Measurements from ENCODE around the gene ARHGAP44.

DNA sequence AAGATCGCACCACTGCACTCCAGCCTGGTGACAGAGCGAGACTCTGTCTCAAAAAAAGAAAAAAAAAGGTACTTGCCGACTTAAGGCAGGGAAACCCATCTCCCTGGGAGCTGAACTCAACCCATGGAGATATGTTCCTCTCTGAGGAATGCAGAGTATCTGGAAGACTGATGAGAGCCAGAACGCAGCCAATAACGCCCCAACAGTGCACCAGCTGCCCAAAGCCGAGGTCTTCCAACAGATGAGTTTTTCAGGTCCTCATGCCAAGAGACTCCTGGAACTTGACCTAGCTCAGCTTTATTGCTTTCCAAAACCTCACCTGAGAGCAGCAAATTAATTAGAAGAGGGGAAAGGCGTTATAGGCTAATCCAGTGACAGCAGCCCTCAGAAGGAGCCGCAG lies 219.2 kb downstream of the ARHGAP44 start:
- TF ChIP-seq TAF1 (IDR thresholded peaks at IDR 0.05; ENCODE audit: low read depth, low read length) = no peak
- TF ChIP-seq, protein P1, sequence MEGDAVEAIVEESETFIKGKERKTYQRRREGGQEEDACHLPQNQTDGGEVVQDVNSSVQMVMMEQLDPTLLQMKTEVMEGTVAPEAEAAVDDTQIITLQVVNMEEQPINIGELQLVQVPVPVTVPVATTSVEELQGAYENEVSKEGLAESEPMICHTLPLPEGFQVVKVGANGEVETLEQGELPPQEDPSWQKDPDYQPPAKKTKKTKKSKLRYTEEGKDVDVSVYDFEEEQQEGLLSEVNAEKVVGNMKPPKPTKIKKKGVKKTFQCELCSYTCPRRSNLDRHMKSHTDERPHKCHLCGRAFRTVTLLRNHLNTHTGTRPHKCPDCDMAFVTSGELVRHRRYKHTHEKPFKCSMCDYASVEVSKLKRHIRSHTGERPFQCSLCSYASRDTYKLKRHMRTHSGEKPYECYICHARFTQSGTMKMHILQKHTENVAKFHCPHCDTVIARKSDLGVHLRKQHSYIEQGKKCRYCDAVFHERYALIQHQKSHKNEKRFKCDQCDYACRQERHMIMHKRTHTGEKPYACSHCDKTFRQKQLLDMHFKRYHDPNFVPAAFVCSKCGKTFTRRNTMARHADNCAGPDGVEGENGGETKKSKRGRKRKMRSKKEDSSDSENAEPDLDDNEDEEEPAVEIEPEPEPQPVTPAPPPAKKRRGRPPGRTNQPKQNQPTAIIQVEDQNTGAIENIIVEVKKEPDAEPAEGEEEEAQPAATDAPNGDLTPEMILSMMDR (IDR thresholded peaks at IDR 0.05; ENCODE audit: control extremely low read depth in 1 of 3, insufficient read depth in 1 of 3, low read depth in 1 of 3, low read length in 3 of 3) = no peak
- TF ChIP-seq CBX5 (IDR thresholded peaks at IDR 0.05; ENCODE audit: low read depth, low read length) = no peak
- TF ChIP-seq POLR2A (IDR thresholded peaks at IDR 0.05; ENCODE audit: control extremely low read depth in 1 of 2, low read depth in 2 of 2, low read length in 2 of 2) = no peak
- no peak for TF ChIP-seq RFX5 (IDR thresholded peaks at IDR 0.05; ENCODE audit: borderline replicate concordance, low read depth, low read length)
- no peak for TF ChIP-seq ATF3 (IDR thresholded peaks at IDR 0.05; ENCODE audit: insufficient read depth, low read depth, low read length)
- TF ChIP-seq RAD21 (IDR thresholded peaks at IDR 0.05 in 1 of 2, conservative IDR thresholded peaks at IDR 0.05 in 1 of 2; ENCODE audit: low read depth in 2 of 2, low read length in 2 of 2) = no peak
- TF ChIP-seq SIN3A (conservative IDR thresholded peaks at IDR 0.05 in 1 of 2, IDR thresholded peaks at IDR 0.05 in 1 of 2; ENCODE audit: low read depth in 1 of 2, low read length in 2 of 2) = no peak
- no peak for TF ChIP-seq EGR1 (IDR thresholded peaks at IDR 0.05; ENCODE audit: borderline replicate concordance, low read depth, low read length)
- no peak for TF ChIP-seq RNF2 (IDR thresholded peaks at IDR 0.05; ENCODE audit: borderline replicate concordance, low read depth, low read length, missing control alignments, poor library complexity, severe bottlenecking)
- TF ChIP-seq KDM5A (IDR thresholded peaks at IDR 0.05; ENCODE audit: low read length) = no peak
- no peak for TF ChIP-seq CEBPB (IDR thresholded peaks at IDR 0.05; ENCODE audit: low read depth, low read length)
- TF ChIP-seq ATF2 (IDR thresholded peaks at IDR 0.05; ENCODE audit: low read length) = no peak

All from H1 (cell line).